Choroid plexus epithelial cell (primary cell): ENCODE data around the gene SYNE2.

Experiments used
- DNase-seq: peaks from one replicate; pipeline ENCODE4 v3.0.0-alpha.2; 2010; ENCODE audit warnings: low read depth
- H3K4me3 ChIP-seq: 2 replicates; pipeline ENCODE4 v1.5.1; 2011; ENCODE audit warnings: low read depth, mild to moderate bottlenecking, control low read depth, low read length, moderate library complexity
- TF ChIP-seq, protein P1 (sequence below): conservative IDR thresholded peaks from 2 replicates; pipeline ENCODE4 v1.5.1; 2011; ENCODE audit warnings: low read depth, mild to moderate bottlenecking, control low read depth, inconsistent platforms, low read length, moderate library complexity

SYNE2 gene

GRCh38 chr14:63891148-63891975 lies 38.6 kb downstream of the SYNE2 start:
- peak; percentile 25 for DNase-seq
- TF ChIP-seq, protein P1, sequence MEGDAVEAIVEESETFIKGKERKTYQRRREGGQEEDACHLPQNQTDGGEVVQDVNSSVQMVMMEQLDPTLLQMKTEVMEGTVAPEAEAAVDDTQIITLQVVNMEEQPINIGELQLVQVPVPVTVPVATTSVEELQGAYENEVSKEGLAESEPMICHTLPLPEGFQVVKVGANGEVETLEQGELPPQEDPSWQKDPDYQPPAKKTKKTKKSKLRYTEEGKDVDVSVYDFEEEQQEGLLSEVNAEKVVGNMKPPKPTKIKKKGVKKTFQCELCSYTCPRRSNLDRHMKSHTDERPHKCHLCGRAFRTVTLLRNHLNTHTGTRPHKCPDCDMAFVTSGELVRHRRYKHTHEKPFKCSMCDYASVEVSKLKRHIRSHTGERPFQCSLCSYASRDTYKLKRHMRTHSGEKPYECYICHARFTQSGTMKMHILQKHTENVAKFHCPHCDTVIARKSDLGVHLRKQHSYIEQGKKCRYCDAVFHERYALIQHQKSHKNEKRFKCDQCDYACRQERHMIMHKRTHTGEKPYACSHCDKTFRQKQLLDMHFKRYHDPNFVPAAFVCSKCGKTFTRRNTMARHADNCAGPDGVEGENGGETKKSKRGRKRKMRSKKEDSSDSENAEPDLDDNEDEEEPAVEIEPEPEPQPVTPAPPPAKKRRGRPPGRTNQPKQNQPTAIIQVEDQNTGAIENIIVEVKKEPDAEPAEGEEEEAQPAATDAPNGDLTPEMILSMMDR = no peak
- H3K4me3 ChIP-seq = no peak overlapping the region

- no peak for DNase-seq
- TF ChIP-seq, protein P1 = no peak
- H3K4me3 ChIP-seq = no peak overlapping the region
Measured at GRCh38 chr14:63892265-63892664, 39.5 kb downstream of the SYNE2 start.

DNA sequence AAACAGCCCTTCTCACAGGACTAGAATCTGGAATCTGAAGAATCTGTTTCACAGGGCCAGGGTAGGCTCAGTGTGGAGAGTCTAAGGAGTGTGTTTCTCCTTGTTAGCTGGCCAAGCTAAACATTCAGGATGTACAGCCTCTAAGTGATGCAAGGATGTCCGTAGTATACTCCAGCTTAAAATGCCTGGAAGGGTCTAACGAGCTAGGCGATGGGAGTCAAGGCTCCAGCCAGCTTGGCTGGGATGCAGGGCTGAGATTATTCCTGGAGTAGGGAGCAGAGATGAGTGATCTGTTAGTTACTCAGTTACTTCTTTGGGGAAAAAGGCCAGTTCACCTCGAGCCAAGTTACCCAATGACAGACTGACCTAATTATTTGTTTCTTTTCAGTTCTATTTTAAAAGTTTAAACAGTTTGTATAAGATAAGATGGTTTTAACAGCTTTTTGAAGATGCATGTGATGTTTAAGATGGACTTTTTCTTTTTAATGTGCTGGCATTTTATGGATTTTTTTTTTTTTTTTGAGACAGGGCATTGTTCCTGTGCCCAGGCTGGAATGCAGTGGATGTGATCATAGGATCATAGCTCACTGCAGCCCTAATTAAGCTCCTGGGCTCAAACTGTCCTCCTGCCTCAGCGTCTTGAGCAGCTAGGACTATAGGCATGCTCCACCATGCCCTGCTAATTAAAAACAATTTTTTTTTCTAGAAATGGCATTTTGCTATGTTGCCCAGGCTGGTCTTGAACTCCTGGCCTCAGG lies 41.1 kb downstream of the SYNE2 start:
- peak; percentile 97 for DNase-seq
- H3K4me3 ChIP-seq = no peak overlapping the region
- TF ChIP-seq, protein P1 = no peak

- TF ChIP-seq, protein P1 = no peak
- DNase-seq = no peak
- no peak overlapping the region for H3K4me3 ChIP-seq
Measured at GRCh38 chr14:63895510-63895909, 42.7 kb downstream of the SYNE2 start.

GRCh38 chr14:63896278-63896720 lies 43.5 kb downstream of the SYNE2 start:
- peak; percentile 96 for DNase-seq
- no peak overlapping the region for H3K4me3 ChIP-seq
- TF ChIP-seq, protein P1 = no peak

DNA sequence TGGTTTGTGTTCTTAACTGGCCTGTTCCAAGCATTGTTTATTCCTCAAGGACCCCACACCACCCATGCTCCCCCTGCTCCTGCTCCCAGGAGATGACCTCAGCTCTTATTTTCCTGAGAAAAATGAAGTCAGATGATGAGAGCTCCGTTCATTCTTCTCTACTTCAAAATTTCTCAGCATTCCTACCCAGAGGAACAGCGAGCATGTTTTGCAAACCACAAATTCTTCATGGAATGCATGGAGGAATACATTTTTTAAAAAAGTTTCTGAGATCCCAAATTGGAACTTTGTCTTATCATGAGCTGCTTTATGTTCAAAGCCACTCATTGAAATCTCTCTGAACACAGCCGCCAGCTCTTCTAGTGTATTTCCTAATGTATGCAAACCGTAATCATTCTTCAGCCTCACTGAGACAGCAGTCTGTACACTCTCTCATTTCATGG lies 44.9 kb downstream of the SYNE2 start:
- DNase-seq = peak; percentile 62
- no peak overlapping the region for H3K4me3 ChIP-seq
- TF ChIP-seq, protein P1 = no peak

GRCh38 chr14:63899953-63900352 lies 47.1 kb downstream of the SYNE2 start:
- H3K4me3 ChIP-seq = no peak overlapping the region
- DNase-seq = no peak
- TF ChIP-seq, protein P1 = no peak
